ENCODE data around the gene PBX4. TPM values are rescaled to one million over a fixed set of nuclear protein-coding genes. Genes with fewer than 3 reads are reported as not detected.
A peak's percentile ranks its signal among the peaks of the same experiment; 100 is the strongest.

PBX4 gene
- total RNA-seq, 1 donor from 2014 or later: 3.4 TPM

DNA sequence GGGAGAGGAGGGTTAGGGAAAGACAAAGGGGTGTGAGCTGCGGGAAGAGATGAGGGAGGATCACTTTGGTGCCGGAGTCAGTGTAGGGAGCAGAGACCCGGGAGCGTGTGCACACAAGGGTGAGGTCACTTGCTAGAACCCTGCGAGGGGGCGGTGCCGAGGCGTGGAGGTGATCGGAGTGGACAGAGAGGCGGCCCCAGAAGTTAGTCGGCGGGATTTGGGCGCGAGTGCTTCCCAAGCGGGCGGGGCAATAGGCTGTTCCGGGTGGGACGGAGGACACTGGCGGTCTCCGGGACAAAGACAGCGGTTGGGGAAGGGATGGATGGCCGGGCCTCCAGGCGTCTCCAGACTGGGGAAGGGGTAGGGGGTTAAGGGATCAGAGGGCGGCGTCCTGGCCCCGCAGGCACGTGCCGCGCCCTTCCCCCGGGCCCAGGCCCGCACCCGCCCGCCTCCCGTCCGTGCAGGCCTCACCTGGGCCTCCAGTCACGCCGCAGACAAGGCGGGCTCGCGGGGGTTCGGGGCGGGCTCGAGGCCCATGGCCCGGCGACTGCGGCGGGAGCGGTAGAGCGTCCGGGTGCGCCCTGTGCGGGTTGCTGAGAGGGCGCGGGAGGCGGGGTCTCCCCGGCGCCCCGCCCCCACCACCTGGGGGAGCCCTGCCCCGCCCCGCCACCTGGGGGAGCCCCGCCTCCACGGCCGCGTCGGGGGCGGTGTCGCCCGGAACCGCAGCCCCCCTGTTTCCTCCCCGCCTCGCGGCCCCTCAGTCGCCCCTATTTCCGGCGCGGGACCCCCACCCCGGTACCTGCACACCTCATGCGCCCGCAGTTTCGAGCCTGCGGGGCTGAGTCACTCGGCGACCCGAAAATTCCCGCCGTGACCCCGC, 9.4 kb upstream of the PBX4 start, which contains the start of gene LPAR2:
Gene LPAR2, minus strand, starts transcription at position 600 of the 880 bp plus-strand sequence. CDS start 945 bp downstream, outside the sequence.
- Histone ChIP-seq H3K27ac (peak within 1 kb of the TSS; percentile 36), H3K36me3 (no peaks in the 10 kb centered on the region), H3K27me3 (no peaks in the 10 kb centered on the region), H3K4me3 (peak within 1 kb of the TSS; percentile 58), H3K9me3 (no peaks in the 10 kb centered on the region), H3K4me1 (no peaks in the 10 kb centered on the region)
- intact Hi-C loops (cut with DNase I): no loop called here
- ATAC-seq (peak; percentile 92), DNase-seq (peak; percentile 85)
- peak; percentile 8 for TF ChIP-seq CTCF (IDR thresholded peaks at IDR 0.05)

DNA sequence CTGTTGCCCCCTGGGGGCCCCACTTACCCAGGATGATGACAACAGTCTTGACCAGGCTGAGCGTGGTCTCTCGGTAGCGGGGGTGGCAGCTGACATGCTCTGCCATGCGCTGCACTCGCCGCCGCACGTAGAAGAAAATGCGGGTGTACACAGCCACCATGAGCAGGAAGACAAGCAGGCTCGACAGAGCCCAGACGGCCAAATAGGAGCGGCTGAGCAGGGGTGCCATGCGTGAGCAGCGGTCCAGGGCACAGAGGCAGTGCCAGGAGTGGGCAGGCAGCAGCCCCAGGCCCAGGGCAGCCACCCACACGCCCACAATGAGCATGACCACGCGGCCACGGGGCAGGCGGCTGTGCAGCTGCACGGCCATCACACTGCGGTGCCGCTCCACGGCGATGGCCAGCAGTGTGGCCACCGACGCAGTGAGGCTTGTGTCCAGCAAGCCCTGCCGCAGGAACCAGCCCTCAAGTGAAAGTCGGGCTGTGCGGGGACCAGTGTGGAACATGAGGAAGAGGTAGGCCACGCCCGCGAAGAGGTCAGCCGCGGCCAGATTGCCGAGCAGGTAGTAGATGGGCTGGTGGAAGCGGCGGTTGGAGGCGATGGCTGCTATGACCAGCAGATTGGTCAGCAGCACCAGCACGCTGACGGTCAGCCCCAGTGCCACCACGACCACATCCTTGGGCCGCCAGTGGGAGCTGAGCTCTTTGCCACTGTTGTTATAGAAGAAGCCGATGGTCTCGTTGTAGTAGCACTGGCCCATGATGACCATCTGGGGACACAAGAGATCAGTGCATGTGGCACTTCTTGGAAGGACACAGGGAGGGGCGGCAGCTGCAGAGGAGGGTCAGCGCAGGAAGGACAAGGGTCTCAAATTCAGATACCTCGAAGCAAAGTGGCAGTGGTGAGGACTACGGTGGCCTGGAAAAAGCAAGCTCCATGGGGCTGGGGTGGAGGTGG, 8.3 kb upstream of the PBX4 start:
- ATAC-seq (no peak), DNase-seq (no peak)
- Histone ChIP-seq H3K27ac (peak overlapping the region; percentile 36), H3K4me1 (no peaks in the 10 kb centered on the region), H3K4me3 (peak overlapping the region; percentile 58), H3K27me3 (no peaks in the 10 kb centered on the region), H3K36me3 (no peaks in the 10 kb centered on the region), H3K9me3 (no peaks in the 10 kb centered on the region)
- intact Hi-C loops (cut with DNase I): no loop called here
- no peak for TF ChIP-seq CTCF (IDR thresholded peaks at IDR 0.05)

- no peak overlapping the region for H3K27ac ChIP-seq
- ATAC-seq: no peak
- H3K4me3 ChIP-seq: no peak overlapping the region
- no peaks in the 10 kb centered on the region for H3K4me1 ChIP-seq
- no peaks in the 10 kb centered on the region for H3K9me3 ChIP-seq
- H3K27me3 ChIP-seq: no peaks in the 10 kb centered on the region
- DNase-seq: no peak
- TF ChIP-seq CTCF (IDR thresholded peaks at IDR 0.05): no peak
- intact Hi-C loops (cut with DNase I): no loop called here
- no peaks in the 10 kb centered on the region for H3K36me3 ChIP-seq
These were observed 5.6 kb upstream of the PBX4 start for GRCh38 chr19:19624032-19624570.

- DNase-seq (no peak), ATAC-seq (no peak)
- no peaks in the 10 kb centered on the region for H3K9me3 ChIP-seq
- no peaks in the 10 kb centered on the region for H3K27me3 ChIP-seq
- no peak overlapping the region for H3K4me3 ChIP-seq
- intact Hi-C loops (cut with DNase I): no loop called here
- no peaks in the 10 kb centered on the region for H3K36me3 ChIP-seq
- no peak for TF ChIP-seq CTCF (IDR thresholded peaks at IDR 0.05)
- no peaks in the 10 kb centered on the region for H3K4me1 ChIP-seq
- no peak overlapping the region for H3K27ac ChIP-seq
These were observed 4.9 kb upstream of the PBX4 start for GRCh38 chr19:19623383-19623782.

- no peak for TF ChIP-seq CTCF (IDR thresholded peaks at IDR 0.05)
- no peaks in the 10 kb centered on the region for H3K4me1 ChIP-seq
- H3K27me3 ChIP-seq: no peaks in the 10 kb centered on the region
- no peak for DNase-seq
- no peaks in the 10 kb centered on the region for H3K36me3 ChIP-seq
- H3K27ac ChIP-seq: no peak overlapping the region
- intact Hi-C loops (cut with DNase I): no loop called here
- no peak overlapping the region for H3K4me3 ChIP-seq
- no peak for ATAC-seq
- no peaks in the 10 kb centered on the region for H3K9me3 ChIP-seq
These were observed 1.3 kb upstream of the PBX4 start for GRCh38 chr19:19619849-19620210.
